Measurements from ENCODE around the gene ST8SIA6. TPM values are rescaled to one million over a fixed set of nuclear protein-coding genes. Genes with fewer than 3 reads are reported as not detected.

Gene ST8SIA6
- total and polyA plus RNA-seq, 10 of the 15 experiments (the other 5 are each of a cell fraction or from before 2014, with no cell fraction given): 0.22 TPM; not detected in 9

GRCh38 chr10:17427201-17427600 lies 27.2 kb downstream of the ST8SIA6 start:
- ATAC-seq (no peak), DNase-seq (ENCODE audit: low read depth, low spot score) (no peak), FAIRE-seq (no peak)
- no peak overlapping the region for H3K4me2 ChIP-seq (ENCODE audit: control insufficient read depth, insufficient read depth)
- H3K79me2 ChIP-seq (ENCODE audit: control insufficient read depth, insufficient read depth, low read length): no peaks in the 10 kb centered on the region
- CTCF ChIA-PET: interaction anchor here (1.1 to 1.2 kb wide), 2 partner anchors 10 to 18 kb away, joined by 3 to 4 read pairs; no protein-coding TSS in a partner anchor
- H2AFZ ChIP-seq (ENCODE audit: control insufficient read depth, low read depth, low read length): no peak overlapping the region
- in situ Hi-C loops (cut with MboI): no loop called here
- H3K4me1 ChIP-seq (ENCODE audit: control insufficient read depth, insufficient read depth, low read length): peaks cover 12% of the 10 kb centered on the region; the same call in 1 of the 2 replicates
- H3K36me3 ChIP-seq (ENCODE audit: control insufficient read depth in 2 of 2, insufficient read depth in 2 of 2, low read length in 1 of 2): no peaks in the 10 kb centered on the region
- POLR2A ChIA-PET: no interaction called here
- TF ChIP-seq, protein P1, sequence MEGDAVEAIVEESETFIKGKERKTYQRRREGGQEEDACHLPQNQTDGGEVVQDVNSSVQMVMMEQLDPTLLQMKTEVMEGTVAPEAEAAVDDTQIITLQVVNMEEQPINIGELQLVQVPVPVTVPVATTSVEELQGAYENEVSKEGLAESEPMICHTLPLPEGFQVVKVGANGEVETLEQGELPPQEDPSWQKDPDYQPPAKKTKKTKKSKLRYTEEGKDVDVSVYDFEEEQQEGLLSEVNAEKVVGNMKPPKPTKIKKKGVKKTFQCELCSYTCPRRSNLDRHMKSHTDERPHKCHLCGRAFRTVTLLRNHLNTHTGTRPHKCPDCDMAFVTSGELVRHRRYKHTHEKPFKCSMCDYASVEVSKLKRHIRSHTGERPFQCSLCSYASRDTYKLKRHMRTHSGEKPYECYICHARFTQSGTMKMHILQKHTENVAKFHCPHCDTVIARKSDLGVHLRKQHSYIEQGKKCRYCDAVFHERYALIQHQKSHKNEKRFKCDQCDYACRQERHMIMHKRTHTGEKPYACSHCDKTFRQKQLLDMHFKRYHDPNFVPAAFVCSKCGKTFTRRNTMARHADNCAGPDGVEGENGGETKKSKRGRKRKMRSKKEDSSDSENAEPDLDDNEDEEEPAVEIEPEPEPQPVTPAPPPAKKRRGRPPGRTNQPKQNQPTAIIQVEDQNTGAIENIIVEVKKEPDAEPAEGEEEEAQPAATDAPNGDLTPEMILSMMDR (IDR thresholded peaks at IDR 0.05 in 2 of 3, conservative IDR thresholded peaks at IDR 0.05 in 1 of 3; ENCODE audit: control insufficient read depth in 2 of 3, extremely low read depth in 1 of 3, insufficient read depth in 1 of 3, low read depth in 3 of 3, low read length in 3 of 3): no peak
- no peak for TF ChIP-seq ESRRA (IDR thresholded peaks at IDR 0.05; ENCODE audit: low read length)
- TF ChIP-seq HCFC1 (IDR thresholded peaks at IDR 0.05; ENCODE audit: low read length): no peak
- H3K27ac ChIP-seq (ENCODE audit: control insufficient read depth, insufficient read depth): no peak overlapping the region
- H3K4me3 ChIP-seq: no peak overlapping the region
- 64% methylated on average over 3 of the region's 3 CpGs for WGBS (ENCODE audit: insufficient coverage, insufficient replicate concordance, low lambda C conversion rate, missing lambda C conversion rate)
- BruUV-seq (replicated peaks): no TSS peak
- no peaks in the 10 kb centered on the region for H3K9me3 ChIP-seq (replicated peaks; ENCODE audit: control insufficient read depth, insufficient read depth, low read length)
- H3K9ac ChIP-seq (ENCODE audit: control insufficient read depth, insufficient read depth, low read length): no peak overlapping the region
- H4K20me1 ChIP-seq (ENCODE audit: control insufficient read depth, insufficient read depth): no peaks in the 10 kb centered on the region
- SMC1A ChIA-PET (ENCODE audit: uncharacterized antibody, unreplicated experiment): no interaction called here
- intact Hi-C loops (cut with micrococcal nuclease; ENCODE audit: unreplicated experiment): no loop called here
- RAD21 ChIA-PET (ENCODE audit: unreplicated experiment): no interaction called here
- peaks cover 0 to 5% of the 10 kb centered on the region in 2 experiments; a peak in 2 of 4 replicates for H3K27me3 ChIP-seq (replicated peaks in 1 of 2; ENCODE audit: control insufficient read depth in 2 of 2, insufficient read depth in 2 of 2, low read length in 1 of 2)

- SMC1A ChIA-PET (ENCODE audit: uncharacterized antibody, unreplicated experiment): interaction anchor here (0.9 kb wide), 1 partner anchor 17 kb away, joined by 3 read pairs; no protein-coding TSS in a partner anchor
- WGBS (ENCODE audit: insufficient coverage, insufficient replicate concordance, low lambda C conversion rate, missing lambda C conversion rate): 59% methylated on average over 5 of the region's 5 CpGs
- POLR2A ChIA-PET: no interaction called here
- TF ChIP-seq ASH2L (IDR thresholded peaks at IDR 0.05; ENCODE audit: borderline replicate concordance, low read depth): no peak
- Histone ChIP-seq H3K4me1 (ENCODE audit: control insufficient read depth, insufficient read depth, low read length) (peaks cover 12% of the 10 kb centered on the region; the same call in 1 of the 2 replicates), H3K36me3 (ENCODE audit: control insufficient read depth in 2 of 2, insufficient read depth in 2 of 2, low read length in 1 of 2) (no peaks in the 10 kb centered on the region), H3K4me2 (ENCODE audit: control insufficient read depth, insufficient read depth) (no peak overlapping the region), H3K9me3 (replicated peaks; ENCODE audit: control insufficient read depth, insufficient read depth, low read length) (no peaks in the 10 kb centered on the region), H4K20me1 (ENCODE audit: control insufficient read depth, insufficient read depth) (no peaks in the 10 kb centered on the region), H3K9ac (ENCODE audit: control insufficient read depth, insufficient read depth, low read length) (no peak overlapping the region), H3K27ac (ENCODE audit: control insufficient read depth, insufficient read depth) (no peak overlapping the region), H2AFZ (ENCODE audit: control insufficient read depth, low read depth, low read length) (no peak overlapping the region), H3K27me3 (replicated peaks in 1 of 2; ENCODE audit: control insufficient read depth in 2 of 2, insufficient read depth in 2 of 2, low read length in 1 of 2) (peaks cover 0 to 5% of the 10 kb centered on the region in 2 experiments; a peak in 2 of 4 replicates), H3K79me2 (ENCODE audit: control insufficient read depth, insufficient read depth, low read length) (no peaks in the 10 kb centered on the region), H3K4me3 (no peak overlapping the region)
- DNase-seq (ENCODE audit: low read depth, low spot score): no peak
- no peak for ATAC-seq
- BruUV-seq (replicated peaks): no TSS peak
- no peak for FAIRE-seq
- in situ Hi-C loops (cut with MboI) (no loop called here), intact Hi-C loops (cut with micrococcal nuclease; ENCODE audit: unreplicated experiment) (no loop called here)
- CTCF ChIA-PET: interaction anchor here (0.6 to 1.1 kb wide), 2 partner anchors 9 to 11 kb away, joined by 3 to 4 read pairs; no protein-coding TSS in a partner anchor
- RAD21 ChIA-PET (ENCODE audit: unreplicated experiment): no interaction called here
Measured at GRCh38 chr10:17426263-17426750, 28.1 kb downstream of the ST8SIA6 start.

All from GM12878 (cell line).